DOHH2 (cell line): ENCODE data around the gene OR4E2.

Source experiments
- CTCF ChIP-seq: fragments of 200-600 bp; sonication (generic); IDR thresholded peaks from one replicate; pipeline ENCODE4 v1.5.1; 2014; ENCODE audit warnings: antibody characterized with exemption, mild to moderate bottlenecking, low read depth, low read length; ENCODE audit not compliant: poor library complexity, severe bottlenecking
- EZH2phosphoT487 ChIP-seq: fragments of 200-600 bp; sonication (generic); IDR thresholded peaks from 2 replicates; pipeline ENCODE4 v1.6.1; 2017; ENCODE audit warnings: borderline replicate concordance, mild to moderate bottlenecking, antibody characterized with exemption, low read length, moderate library complexity, mixed read lengths

GRCh38 chr14:21669284-21669683 is 15.6 kb downstream of the OR4E2 start:
- TF ChIP-seq CTCF (no peak), EZH2phosphoT487 (no peak)
